Measurements from ENCODE around the gene ITPR2. TPM values are rescaled to one million over a fixed set of nuclear protein-coding genes. Genes with fewer than 3 reads are reported as not detected.

Gene ITPR2
- total and polyA plus RNA-seq, 4 donors, result 4.1 to 47.0 (median 26.5) TPM

GRCh38 chr12:26658991-26659390 lies 174.0 kb downstream of the ITPR2 start:
- H3K27me3 ChIP-seq (ENCODE audit: control insufficient read depth in 3 of 3, insufficient read depth in 3 of 3, low read length in 2 of 3), result no peaks in the 10 kb centered on the region
- no peak overlapping the region for H3K9ac ChIP-seq (ENCODE audit: insufficient read depth in 1 of 2, low read length in 2 of 2)
- peak in 2 of 3 donors; percentile 58 to 76 for DNase-seq
- H3K36me3 ChIP-seq (ENCODE audit: control insufficient read depth in 4 of 4, insufficient read depth in 4 of 4, low read length in 4 of 4), result peaks cover 2 to 21% (median 12%) of the 10 kb centered on the region in 4 donors
- no peak overlapping the region for H3K27ac ChIP-seq (ENCODE audit: low read depth in 1 of 2, low read length in 1 of 2)
- no peaks in the 10 kb centered on the region for H3K9me3 ChIP-seq (ENCODE audit: control insufficient read depth in 4 of 4, insufficient read depth in 3 of 4, low read length in 3 of 4)
- TF ChIP-seq CTCF (IDR thresholded peaks at IDR 0.05; ENCODE audit: control extremely low read depth, extremely low read depth), result no peak
- no peak overlapping the region for H3K4me3 ChIP-seq
- WGBS, 2 donors, result 81 to 86% methylated on average over 4 of the region's 4 CpGs
- H3K4me1 ChIP-seq (ENCODE audit: control insufficient read depth in 5 of 5, insufficient read depth in 5 of 5, low read length in 5 of 5), result peaks cover 0 to 5% (median 0%) of the 10 kb centered on the region in 5 donors
- no peak for ATAC-seq (ENCODE audit: insufficient read depth, low FRiP score)

- no peak for DNase-seq
- Histone ChIP-seq H3K4me3 (no peak overlapping the region), H3K9ac (ENCODE audit: insufficient read depth in 1 of 2, low read length in 2 of 2) (no peak overlapping the region), H3K27me3 (ENCODE audit: control insufficient read depth in 3 of 3, insufficient read depth in 3 of 3, low read length in 2 of 3) (no peaks in the 10 kb centered on the region), H3K27ac (ENCODE audit: low read depth in 1 of 2, low read length in 1 of 2) (no peak overlapping the region), H3K36me3 (ENCODE audit: control insufficient read depth in 4 of 4, insufficient read depth in 4 of 4, low read length in 4 of 4) (peaks cover 0 to 19% (median 13%) of the 10 kb centered on the region in 4 donors), H3K4me1 (ENCODE audit: control insufficient read depth in 5 of 5, insufficient read depth in 5 of 5, low read length in 5 of 5) (peaks cover 0 to 5% (median 0%) of the 10 kb centered on the region in 5 donors), H3K9me3 (ENCODE audit: control insufficient read depth in 4 of 4, insufficient read depth in 3 of 4, low read length in 3 of 4) (no peaks in the 10 kb centered on the region)
- no peak for ATAC-seq (ENCODE audit: insufficient read depth, low FRiP score)
- no peak for TF ChIP-seq CTCF (IDR thresholded peaks at IDR 0.05; ENCODE audit: control extremely low read depth, extremely low read depth)
These were observed 178.4 kb downstream of the ITPR2 start for GRCh38 chr12:26654623-26655022.

GRCh38 chr12:26651566-26652188 lies 181.3 kb downstream of the ITPR2 start:
- ATAC-seq (ENCODE audit: insufficient read depth, low FRiP score) (peak; percentile 66), DNase-seq (peak; percentile 59 to 72 (median 65))
- Histone ChIP-seq H3K9ac (ENCODE audit: insufficient read depth in 1 of 2, low read length in 2 of 2) (no peak overlapping the region), H3K27ac (ENCODE audit: low read depth in 1 of 2, low read length in 1 of 2) (no peak overlapping the region), H3K9me3 (ENCODE audit: control insufficient read depth in 4 of 4, insufficient read depth in 3 of 4, low read length in 3 of 4) (no peaks in the 10 kb centered on the region), H3K4me1 (ENCODE audit: control insufficient read depth in 5 of 5, insufficient read depth in 5 of 5, low read length in 5 of 5) (peaks cover 0 to 4% (median 0%) of the 10 kb centered on the region in 5 donors), H3K4me3 (no peak overlapping the region), H3K27me3 (ENCODE audit: control insufficient read depth in 3 of 3, insufficient read depth in 3 of 3, low read length in 2 of 3) (no peaks in the 10 kb centered on the region), H3K36me3 (ENCODE audit: control insufficient read depth in 4 of 4, insufficient read depth in 4 of 4, low read length in 4 of 4) (peaks cover 0 to 12% (median 9%) of the 10 kb centered on the region in 4 donors)
- TF ChIP-seq CTCF (IDR thresholded peaks at IDR 0.05; ENCODE audit: control extremely low read depth, extremely low read depth), result peak; percentile 53
- 53 to 62% methylated on average over 7 of the region's 7 CpGs for WGBS, 2 donors

GRCh38 chr12:26651036-26651435 lies 182.0 kb downstream of the ITPR2 start:
- no peak overlapping the region for H3K4me3 ChIP-seq
- no peaks in the 10 kb centered on the region for H3K9me3 ChIP-seq (ENCODE audit: control insufficient read depth in 4 of 4, insufficient read depth in 3 of 4, low read length in 3 of 4)
- peaks cover 0 to 9% (median 5%) of the 10 kb centered on the region in 4 donors for H3K36me3 ChIP-seq (ENCODE audit: control insufficient read depth in 4 of 4, insufficient read depth in 4 of 4, low read length in 4 of 4)
- ATAC-seq (ENCODE audit: insufficient read depth, low FRiP score) (no peak), DNase-seq (no peak)
- H3K4me1 ChIP-seq (ENCODE audit: control insufficient read depth in 5 of 5, insufficient read depth in 5 of 5, low read length in 5 of 5), result peaks cover 0 to 4% (median 0%) of the 10 kb centered on the region in 5 donors
- no peak for TF ChIP-seq CTCF (IDR thresholded peaks at IDR 0.05; ENCODE audit: control extremely low read depth, extremely low read depth)
- no peak overlapping the region for H3K9ac ChIP-seq (ENCODE audit: insufficient read depth in 1 of 2, low read length in 2 of 2)
- H3K27ac ChIP-seq (ENCODE audit: low read depth in 1 of 2, low read length in 1 of 2), result no peak overlapping the region
- no peaks in the 10 kb centered on the region for H3K27me3 ChIP-seq (ENCODE audit: control insufficient read depth in 3 of 3, insufficient read depth in 3 of 3, low read length in 2 of 3)
